Kidney (tissue), 14 donors: ENCODE measurements around the gene TLL1. TPM values are rescaled to one million over a fixed set of nuclear protein-coding genes. Genes with fewer than 3 reads are reported as not detected.

Experiments
- DNase-seq, 5 donors: peaks; one replicate each; pipeline ENCODE4 v3.0.0-alpha.2; 2013 to 2020
- FAIRE-seq: peaks from 2 replicates; lab custom pipeline; 2012; peaks lifted over from hg19 to GRCh38; lab: Jason Lieb, UNC
- H3K27ac ChIP-seq, 2 donors: one replicate each; pipeline ENCODE4 v1.7.0; 2013; ENCODE audit warnings: low read depth in 2 of 2, low read length in 2 of 2, inconsistent platforms in 1 of 2
- H3K27me3 ChIP-seq: one replicate; pipeline ENCODE4 v1.7.1; 2013; ENCODE audit warnings: low read length, inconsistent platforms; ENCODE audit not compliant: control insufficient read depth, insufficient read depth
- H3K36me3 ChIP-seq, 3 donors: one replicate each; pipeline versions ENCODE4 v1.7.0 to v1.7.1; 2013; ENCODE audit warnings: low read length in 3 of 3, control low read depth in 1 of 3, inconsistent platforms in 1 of 3; ENCODE audit not compliant: insufficient read depth in 3 of 3, control insufficient read depth in 2 of 3
- H3K4me1 ChIP-seq, 3 donors: one replicate each; pipeline versions ENCODE4 v1.7.0 to v1.7.1; 2013; ENCODE audit warnings: low read length in 3 of 3, inconsistent platforms in 1 of 3, low read depth in 1 of 3; ENCODE audit not compliant: control insufficient read depth in 2 of 3, insufficient read depth in 2 of 3
- H3K4me3 ChIP-seq, 3 donors: one replicate each; pipeline versions ENCODE4 v1.7.0 to v1.8.1; 2013; ENCODE audit warnings: low read length in 3 of 3, control low read depth in 1 of 3, inconsistent platforms in 1 of 3
- H3K9ac ChIP-seq, 3 donors: one replicate each; pipeline versions ENCODE4 v1.7.0 to v1.7.1; 2013; ENCODE audit warnings: low read length in 3 of 3, control low read depth in 1 of 3, inconsistent platforms in 1 of 3
- H3K9me3 ChIP-seq, 3 donors: one replicate each; pipeline versions ENCODE4 v1.7.0 to v1.7.1; 2013; ENCODE audit warnings: low read length in 3 of 3, control low read depth in 1 of 3, inconsistent platforms in 1 of 3; ENCODE audit not compliant: control insufficient read depth in 2 of 3, insufficient read depth in 1 of 3
- CTCF ChIP-seq: IDR thresholded peaks from 3 replicates; pipeline ENCODE4 v1.5.1; 2012; ENCODE audit warnings: mild to moderate bottlenecking, moderate library complexity, borderline replicate concordance; ENCODE audit not compliant: insufficient read depth; ENCODE audit errors: extremely low read depth
- intact Hi-C: fragments of 100-400 bp; cut with DNase I; formaldehyde crosslinking; loops from one replicate; pipeline ENCODE4 v1.11.1; 2022
- polyA plus RNA-seq: library from polyadenylated mRNA; stranded (reverse); fragments of 350-450 nt; fragmentation: Illumina TruSeq; extraction: RNeasy Lipid Tissue Mini Kit (QIAGEN cat#74804); gene quantifications from one replicate; pipeline ENCODE4 v1.2.3, GENCODE V29; 2014; ENCODE audit warnings: low read depth, low replicate concordance; ENCODE audit not compliant: insufficient read depth
- total RNA-seq: library from RNA; stranded (reverse); fragmentation: NEBNext Ultra II Directional; extraction: Animal tissue kit (Norgen Biotek cat#: 25700); gene quantifications from one replicate; pipeline ENCODE4 v1.2.1, GENCODE V29; 2021
- donor health status: control.
- donor health status: control.
- donor health status: control.
- donor health status: control.
- donor health status: control.
- donor health status: DM: yes; HTN: yes; CAD: no.
- donor health status: Normal renal cell carcinoma (clear cell type).

The TLL1 gene
- total and polyA plus RNA-seq, 2 donors from 2014 or later, result 0.28 to 10.0 TPM

DNA sequence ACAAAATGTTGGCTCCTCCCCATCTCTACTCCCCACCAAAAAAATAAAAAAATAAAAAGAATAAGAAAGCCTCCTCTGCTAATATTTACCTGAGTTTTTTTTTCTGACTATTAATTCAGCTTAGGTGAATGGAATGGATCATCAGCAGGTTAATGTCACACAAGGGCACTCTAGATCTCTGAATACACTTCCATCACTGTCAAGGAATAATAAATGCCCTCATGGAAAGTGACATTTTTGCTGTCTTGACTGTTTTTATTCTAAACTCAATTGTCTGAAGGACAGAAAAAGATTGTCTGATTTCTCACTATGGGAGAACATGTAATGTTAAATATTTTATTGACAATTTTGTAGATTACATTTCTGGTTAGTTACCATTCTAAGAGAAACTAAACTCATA is 30.4 kb upstream of the TLL1 start:
- Histone ChIP-seq H3K27ac (no peak overlapping the region), H3K9ac (no peak overlapping the region), H3K4me3 (no peak overlapping the region), H3K36me3 (no peaks in the 10 kb centered on the region), H3K4me1 (no peaks in the 10 kb centered on the region), H3K27me3 (no peaks in the 10 kb centered on the region), H3K9me3 (no peaks in the 10 kb centered on the region)
- FAIRE-seq (no peak), DNase-seq (no peak)
- TF ChIP-seq CTCF, result no peak
- intact Hi-C loops, result no loop called here

GRCh38 chr4:165844161-165844560 is 28.9 kb upstream of the TLL1 start:
- Histone ChIP-seq H3K4me3 (no peak overlapping the region), H3K36me3 (no peaks in the 10 kb centered on the region), H3K9me3 (no peaks in the 10 kb centered on the region), H3K9ac (no peak overlapping the region), H3K4me1 (no peaks in the 10 kb centered on the region), H3K27me3 (no peaks in the 10 kb centered on the region), H3K27ac (no peak overlapping the region)
- FAIRE-seq (no peak), DNase-seq (peak in 1 of 5 donors; percentile 33)
- no peak for TF ChIP-seq CTCF
- intact Hi-C loops, result no loop called here

DNA sequence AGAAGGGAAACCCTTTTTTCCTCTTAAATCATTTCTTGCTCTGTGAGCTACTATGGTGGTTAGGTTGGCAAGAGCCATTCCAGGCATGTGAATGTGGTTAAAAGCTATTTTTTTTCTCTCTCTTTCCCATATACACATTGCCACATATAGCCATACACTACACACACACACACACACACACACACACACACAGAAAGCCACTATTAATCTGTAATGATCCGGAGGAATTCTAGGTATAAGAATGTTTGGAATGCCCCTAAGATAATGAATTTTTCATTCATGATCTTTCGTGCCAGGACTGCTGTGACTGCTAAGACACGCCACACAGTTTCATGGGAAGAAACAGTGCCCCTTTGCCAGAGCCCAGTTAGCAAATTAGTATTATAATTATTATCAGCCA is 21.8 kb upstream of the TLL1 start:
- Histone ChIP-seq H3K9me3 (no peaks in the 10 kb centered on the region), H3K27ac (no peak overlapping the region), H3K27me3 (no peaks in the 10 kb centered on the region), H3K4me1 (no peaks in the 10 kb centered on the region), H3K36me3 (no peaks in the 10 kb centered on the region), H3K9ac (no peak overlapping the region), H3K4me3 (no peak overlapping the region)
- no peak for TF ChIP-seq CTCF
- FAIRE-seq, result no peak
- intact Hi-C loops, result no loop called here
- DNase-seq, result no peak

DNA sequence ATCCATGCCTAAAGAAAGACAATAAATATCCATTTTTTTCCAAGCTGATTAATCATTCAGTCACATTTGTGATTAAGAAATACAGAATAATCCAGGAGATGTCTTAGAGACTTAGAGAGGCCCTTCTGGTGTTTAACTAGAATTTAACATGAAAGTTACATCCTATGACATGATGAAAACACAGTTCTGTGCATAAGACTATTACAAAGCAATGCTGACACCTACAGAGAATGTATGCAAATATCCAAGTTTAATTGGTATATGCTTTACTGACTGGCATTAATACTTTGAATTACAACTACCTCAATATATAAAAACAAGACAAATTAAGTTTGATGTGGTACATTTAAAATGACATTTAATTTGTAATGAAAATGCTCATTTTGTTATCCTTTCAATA is 17.8 kb upstream of the TLL1 start:
- no peak overlapping the region for H3K9ac ChIP-seq
- H3K4me1 ChIP-seq, result no peaks in the 10 kb centered on the region
- FAIRE-seq, result no peak
- no peak for TF ChIP-seq CTCF
- no peaks in the 10 kb centered on the region for H3K27me3 ChIP-seq
- intact Hi-C loops, result no loop called here
- no peak overlapping the region for H3K4me3 ChIP-seq
- no peak overlapping the region for H3K27ac ChIP-seq
- H3K9me3 ChIP-seq, result no peaks in the 10 kb centered on the region
- DNase-seq, result no peak
- no peaks in the 10 kb centered on the region for H3K36me3 ChIP-seq
